Endothelial cell of umbilical vein (primary cell): Measurements from ENCODE around the gene EDEM1. TPM values are rescaled to one million over a fixed set of nuclear protein-coding genes. Genes with fewer than 3 reads are reported as not detected.

ENCODE experiments used
- BruUV-seq: library from RNA; stranded (reverse); fragments of 400-500 nt; replicated peaks from 2 replicates; lab custom pipeline; 2021; lab: Mats Ljungman, UMichigan
- CTCF ChIA-PET: fragments of 300-600, 350-600 bp; sonication (Branson Sonifier 250); formaldehyde crosslinking; loops from one replicate; lab custom pipeline; 2021; ENCODE audit warnings: antibody characterized with exemption, inconsistent platforms; lab: Charles Lee
- POLR2A ChIA-PET: fragments of 300-600, 350-600 bp; sonication (Branson Sonifier 250); formaldehyde crosslinking; loops from one replicate; lab custom pipeline; 2021; ENCODE audit warnings: antibody characterized with exemption, inconsistent platforms; lab: Charles Lee
- DNase-seq: peaks from one replicate; pipeline ENCODE4 v3.0.0-alpha.2; 2011; ENCODE audit warnings: low read depth, low spot score
- FAIRE-seq: peaks from 2 replicates; lab custom pipeline; 2011; peaks lifted over from hg19 to GRCh38; lab: Jason Lieb, UNC
- H2AFZ ChIP-seq: 2 replicates; pipeline ENCODE4 v1.6.0; 2012; ENCODE audit warnings: low read depth, low read length, control low read depth, inconsistent platforms
- H3K27ac ChIP-seq: 2 replicates; pipeline ENCODE4 v1.5.1; 2011; ENCODE audit warnings: low read depth, mild to moderate bottlenecking, control low read depth, low read length, moderate library complexity; ENCODE audit not compliant: insufficient read depth
- H3K27me3 ChIP-seq, 2 experiments: 2 replicates each; pipeline versions ENCODE4 v1.6.0 to v1.6.1; 2011; ENCODE audit warnings: low read length in 2 of 2, mixed read lengths in 1 of 2; ENCODE audit not compliant: control insufficient read depth in 2 of 2, insufficient read depth in 2 of 2
- H3K36me3 ChIP-seq, 2 experiments: 2 replicates in 1 of 2; 3 replicates in 1 of 2; pipeline ENCODE4 v1.5.1; 2011; ENCODE audit warnings: low read length in 2 of 2, mild to moderate bottlenecking in 1 of 2, moderate library complexity in 1 of 2; ENCODE audit not compliant: control insufficient read depth in 2 of 2, insufficient read depth in 2 of 2; ENCODE audit errors: extremely low read depth in 1 of 2
- H3K4me1 ChIP-seq: 3 replicates; pipeline ENCODE4 v1.5.1; 2011; ENCODE audit warnings: mild to moderate bottlenecking, low read length; ENCODE audit not compliant: control insufficient read depth, insufficient read depth; ENCODE audit errors: extremely low read depth
- H3K4me2 ChIP-seq: 2 replicates; pipeline ENCODE4 v1.6.1; 2011; ENCODE audit warnings: low read length, control low read depth, mixed read lengths; ENCODE audit not compliant: insufficient read depth
- H3K4me3 ChIP-seq, 3 experiments: fragments of 200-600 bp in 1 of 3; sonication (generic), shearing (Covaris generic) in 1 of 3; replicated peaks in 1 of 3; 2 replicates each; pipeline ENCODE4 v1.5.1; 2011 to 2016; ENCODE audit warnings: control low read depth in 3 of 3, low read length in 3 of 3, mild to moderate bottlenecking in 2 of 3, inconsistent platforms in 1 of 3, low read depth in 1 of 3, moderate library complexity in 1 of 3; ENCODE audit not compliant: insufficient read depth in 1 of 3
- H3K79me2 ChIP-seq: 2 replicates; pipeline ENCODE4 v1.6.0; 2012; ENCODE audit warnings: low read length, inconsistent platforms; ENCODE audit not compliant: control insufficient read depth, insufficient read depth
- H3K9ac ChIP-seq: replicated peaks from 2 replicates; pipeline ENCODE3; 2011; ENCODE audit warnings: low read length, control low read depth; ENCODE audit not compliant: insufficient read depth; ENCODE audit errors: extremely low read depth
- H3K9me1 ChIP-seq: replicated peaks from 3 replicates; pipeline ENCODE4 v1.6.0; 2011; ENCODE audit warnings: mild to moderate bottlenecking, low read length; ENCODE audit not compliant: control insufficient read depth, insufficient read depth; ENCODE audit errors: extremely low read depth
- H3K9me3 ChIP-seq: replicated peaks from 2 replicates; pipeline ENCODE4 v1.5.1; 2012; ENCODE audit warnings: low read length, inconsistent platforms; ENCODE audit not compliant: control insufficient read depth, insufficient read depth
- H4K20me1 ChIP-seq: replicated peaks from 2 replicates; pipeline ENCODE3; 2011; ENCODE audit warnings: mild to moderate bottlenecking, low read length; ENCODE audit not compliant: control insufficient read depth, insufficient read depth; ENCODE audit errors: extremely low read depth
- EZH2 ChIP-seq: IDR thresholded peaks from 2 replicates; pipeline ENCODE4 v1.6.1; 2012; ENCODE audit warnings: borderline replicate concordance, low read depth, mild to moderate bottlenecking, moderate library complexity, low read length, inconsistent platforms; ENCODE audit not compliant: severe bottlenecking
- FOS ChIP-seq: IDR thresholded peaks from 2 replicates; pipeline ENCODE4 v1.6.1; 2011; ENCODE audit warnings: mild to moderate bottlenecking, low read length, moderate library complexity, borderline replicate concordance; ENCODE audit not compliant: insufficient read depth
- GATA2 ChIP-seq: IDR thresholded peaks from 2 replicates; pipeline ENCODE4 v1.7.0; 2011; ENCODE audit warnings: low read depth, mild to moderate bottlenecking, moderate library complexity, mixed read lengths, low read length; ENCODE audit not compliant: insufficient read length, insufficient read depth
- JUN ChIP-seq: IDR thresholded peaks from 2 replicates; pipeline ENCODE4 v1.6.1; 2011; ENCODE audit warnings: borderline replicate concordance, low read depth; ENCODE audit not compliant: insufficient read length, insufficient read depth
- MYC ChIP-seq: IDR thresholded peaks from one replicate; pipeline ENCODE4 v1.6.1; 2011; ENCODE audit warnings: mild to moderate bottlenecking, low read depth, low read length
- POLR2A ChIP-seq: IDR thresholded peaks from 2 replicates; pipeline ENCODE4 v1.6.1; 2012; ENCODE audit warnings: low read depth, mild to moderate bottlenecking, control low read depth, low read length
- POLR2AphosphoS5 ChIP-seq: IDR thresholded peaks from 2 replicates; pipeline ENCODE4 v1.6.1; 2012; ENCODE audit warnings: low read depth, mild to moderate bottlenecking, control low read depth, low read length, moderate library complexity; ENCODE audit not compliant: insufficient read depth
- dilution Hi-C: fragments of 300-500 bp; cut with MboI; formaldehyde crosslinking; loops from one replicate; pipeline ENCODE4 v1.15.0; 2019; ENCODE audit warnings: low sequenced_read_pairs; ENCODE audit not compliant: extremely low pct_ligation_motif_present
- intact Hi-C: fragments of 100-400 bp; cut with micrococcal nuclease; formaldehyde crosslinking; loops from one replicate; pipeline ENCODE4 v1.10.0; 2022
- polyA plus RNA-seq, 4 experiments: library from polyadenylated mRNA; depleted of rRNA in 3 of 4; stranded (reverse) in 3 of 4; unstranded in 1 of 4; fragments of >200 nt; gene quantifications; 2 replicates each; pipeline versions ENCODE4 v1.2.1 to v1.2.3, GENCODE V29; 2011 to 2012; ENCODE audit warnings: missing spikeins in 1 of 4
- total RNA-seq: library from RNA; stranded (reverse); gene quantifications from 2 replicates; pipeline ENCODE4 v1.2.3, GENCODE V29; 2021
- TF ChIP-seq, protein P1 (sequence below): IDR thresholded peaks from 2 replicates; pipeline ENCODE4 v1.6.1; 2011; ENCODE audit not compliant: insufficient read depth, insufficient read length
- TF ChIP-seq, protein P2 (sequence below), 2 donors: IDR thresholded peaks; 1 replicate in 1 of 2; 2 replicates in 1 of 2; pipeline ENCODE4 v1.5.1; 2011; ENCODE audit warnings: low read length in 2 of 2, mild to moderate bottlenecking in 2 of 2, moderate library complexity in 2 of 2, control low read depth in 1 of 2, inconsistent platforms in 1 of 2, low read depth in 1 of 2; ENCODE audit not compliant: insufficient read depth in 1 of 2; ENCODE audit errors: extremely low read depth in 1 of 2

The EDEM1 gene
- total and polyA plus RNA-seq, 2 donors (not counting 3 experiments of a cell fraction or from before 2014, with no cell fraction given): 19.4 to 61.1 TPM

DNA sequence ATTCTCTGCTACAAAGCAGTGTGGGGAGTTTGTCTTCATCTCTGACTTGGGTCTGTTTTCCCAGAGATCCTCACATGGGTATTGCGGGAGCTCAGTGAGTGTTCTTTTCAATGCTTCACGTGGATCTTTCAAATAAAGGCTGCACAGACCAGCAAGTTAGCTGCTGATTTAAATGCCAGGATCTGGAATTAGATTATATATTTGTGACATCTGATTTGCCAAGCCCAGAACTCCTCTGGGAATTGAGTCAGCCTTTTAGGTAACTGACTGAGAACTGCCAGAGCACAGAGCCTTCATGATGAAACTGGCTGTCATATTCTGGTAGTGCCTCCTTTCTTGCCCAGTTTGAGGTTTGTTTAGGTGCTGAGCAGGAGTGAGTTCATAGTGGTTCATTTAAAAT is 14.7 kb downstream of the EDEM1 start:
- no peaks in the 10 kb centered on the region for H3K27me3 ChIP-seq
- TF ChIP-seq POLR2A (no peak), JUN (no peak), MYC (no peak), GATA2 (no peak), EZH2 (no peak), FOS (no peak), POLR2AphosphoS5 (no peak)
- TF ChIP-seq, protein P1, sequence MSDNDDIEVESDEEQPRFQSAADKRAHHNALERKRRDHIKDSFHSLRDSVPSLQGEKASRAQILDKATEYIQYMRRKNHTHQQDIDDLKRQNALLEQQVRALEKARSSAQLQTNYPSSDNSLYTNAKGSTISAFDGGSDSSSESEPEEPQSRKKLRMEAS: no peak
- TF ChIP-seq, protein P2, sequence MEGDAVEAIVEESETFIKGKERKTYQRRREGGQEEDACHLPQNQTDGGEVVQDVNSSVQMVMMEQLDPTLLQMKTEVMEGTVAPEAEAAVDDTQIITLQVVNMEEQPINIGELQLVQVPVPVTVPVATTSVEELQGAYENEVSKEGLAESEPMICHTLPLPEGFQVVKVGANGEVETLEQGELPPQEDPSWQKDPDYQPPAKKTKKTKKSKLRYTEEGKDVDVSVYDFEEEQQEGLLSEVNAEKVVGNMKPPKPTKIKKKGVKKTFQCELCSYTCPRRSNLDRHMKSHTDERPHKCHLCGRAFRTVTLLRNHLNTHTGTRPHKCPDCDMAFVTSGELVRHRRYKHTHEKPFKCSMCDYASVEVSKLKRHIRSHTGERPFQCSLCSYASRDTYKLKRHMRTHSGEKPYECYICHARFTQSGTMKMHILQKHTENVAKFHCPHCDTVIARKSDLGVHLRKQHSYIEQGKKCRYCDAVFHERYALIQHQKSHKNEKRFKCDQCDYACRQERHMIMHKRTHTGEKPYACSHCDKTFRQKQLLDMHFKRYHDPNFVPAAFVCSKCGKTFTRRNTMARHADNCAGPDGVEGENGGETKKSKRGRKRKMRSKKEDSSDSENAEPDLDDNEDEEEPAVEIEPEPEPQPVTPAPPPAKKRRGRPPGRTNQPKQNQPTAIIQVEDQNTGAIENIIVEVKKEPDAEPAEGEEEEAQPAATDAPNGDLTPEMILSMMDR (IDR thresholded peaks at IDR 0.05; ENCODE audit: extremely low read depth in 1 of 2, insufficient read depth in 1 of 2, low read depth in 1 of 2, low read length in 2 of 2): no peak
- dilution Hi-C loops (no loop called here), intact Hi-C loops (no loop called here)
- CTCF ChIA-PET: no interaction called here
- peaks cover 24% of the 10 kb centered on the region for H3K79me2 ChIP-seq
- peaks cover 3% of the 10 kb centered on the region for H3K4me1 ChIP-seq
- FAIRE-seq: no peak
- no peak overlapping the region for H3K4me2 ChIP-seq
- DNase-seq: no peak
- no peaks in the 10 kb centered on the region for H4K20me1 ChIP-seq
- no peak overlapping the region for H3K9ac ChIP-seq
- no peaks in the 10 kb centered on the region for H3K9me3 ChIP-seq
- H3K4me3 ChIP-seq: no peak overlapping the region
- peaks cover 35 to 36% of the 10 kb centered on the region in 2 experiments for H3K36me3 ChIP-seq
- H3K9me1 ChIP-seq: no peaks in the 10 kb centered on the region
- no peak overlapping the region for H3K27ac ChIP-seq
- no peak overlapping the region for H2AFZ ChIP-seq
- POLR2A ChIA-PET: no interaction called here
- no TSS peak for BruUV-seq
